Epithelial cell of proximal tubule (primary cell): ENCODE data around the gene HBP1. TPM values are rescaled to one million over a fixed set of nuclear protein-coding genes. Genes with fewer than 3 reads are reported as not detected.
"Not testable (repeated sequence)": the region's sequence is repeated elsewhere in the genome, so short reads cannot be mapped to it uniquely, and the experiment has no call there.

Source experiments
- DNase-seq: peaks from one replicate; pipeline ENCODE4 v3.0.0-alpha.2; 2011; ENCODE audit warnings: low read depth
- H3K4me3 ChIP-seq: 2 replicates; pipeline ENCODE4 v1.5.1; 2011; ENCODE audit warnings: low read depth, mild to moderate bottlenecking, low read length
- total RNA-seq: library from RNA; depleted of rRNA; stranded (reverse); fragments of >200 nt; gene quantifications from 2 replicates; pipeline ENCODE4 v1.2.3, GENCODE V29; 2015
- TF ChIP-seq, protein P1 (sequence below): conservative IDR thresholded peaks from 2 replicates; pipeline ENCODE4 v1.5.1; 2012; ENCODE audit warnings: low read depth, mild to moderate bottlenecking, low read length

HBP1 gene
- total RNA-seq, 1 donor from 2014 or later: 34.4 TPM

- TF ChIP-seq, protein P1, sequence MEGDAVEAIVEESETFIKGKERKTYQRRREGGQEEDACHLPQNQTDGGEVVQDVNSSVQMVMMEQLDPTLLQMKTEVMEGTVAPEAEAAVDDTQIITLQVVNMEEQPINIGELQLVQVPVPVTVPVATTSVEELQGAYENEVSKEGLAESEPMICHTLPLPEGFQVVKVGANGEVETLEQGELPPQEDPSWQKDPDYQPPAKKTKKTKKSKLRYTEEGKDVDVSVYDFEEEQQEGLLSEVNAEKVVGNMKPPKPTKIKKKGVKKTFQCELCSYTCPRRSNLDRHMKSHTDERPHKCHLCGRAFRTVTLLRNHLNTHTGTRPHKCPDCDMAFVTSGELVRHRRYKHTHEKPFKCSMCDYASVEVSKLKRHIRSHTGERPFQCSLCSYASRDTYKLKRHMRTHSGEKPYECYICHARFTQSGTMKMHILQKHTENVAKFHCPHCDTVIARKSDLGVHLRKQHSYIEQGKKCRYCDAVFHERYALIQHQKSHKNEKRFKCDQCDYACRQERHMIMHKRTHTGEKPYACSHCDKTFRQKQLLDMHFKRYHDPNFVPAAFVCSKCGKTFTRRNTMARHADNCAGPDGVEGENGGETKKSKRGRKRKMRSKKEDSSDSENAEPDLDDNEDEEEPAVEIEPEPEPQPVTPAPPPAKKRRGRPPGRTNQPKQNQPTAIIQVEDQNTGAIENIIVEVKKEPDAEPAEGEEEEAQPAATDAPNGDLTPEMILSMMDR: no peak
- DNase-seq: no peak
- no peak overlapping the region for H3K4me3 ChIP-seq
Measured at GRCh38 chr7:107236862-107237261, 68.1 kb downstream of the HBP1 start.

GRCh38 chr7:107237451-107237850, 68.6 kb downstream of the HBP1 start:
- H3K4me3 ChIP-seq: no peak overlapping the region
- TF ChIP-seq, protein P1: no peak
- DNase-seq: no peak

DNA sequence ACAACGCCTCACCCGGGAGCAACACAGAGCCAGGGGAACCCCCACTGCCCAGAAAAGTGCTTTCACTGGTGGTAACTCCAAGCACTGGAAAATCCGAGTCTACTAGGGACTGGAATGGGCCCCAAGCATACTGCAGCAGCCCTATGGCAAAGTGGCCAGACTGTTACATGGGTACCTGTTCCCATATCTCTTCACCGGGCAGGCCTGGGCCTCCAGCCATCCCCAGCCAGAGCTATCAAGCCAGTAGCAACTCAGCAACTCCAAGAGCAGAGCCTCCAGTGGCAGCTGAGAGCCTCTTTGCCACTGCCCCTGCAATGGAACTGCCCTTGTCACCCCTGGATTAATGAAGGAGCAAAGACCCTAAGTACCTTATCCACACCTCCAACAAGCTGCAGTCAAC, 73.5 kb downstream of the HBP1 start:
- TF ChIP-seq, protein P1: no peak
- no peak overlapping the region for H3K4me3 ChIP-seq
- DNase-seq: no peak

- TF ChIP-seq, protein P1: no peak
- H3K4me3 ChIP-seq: no peak overlapping the region
- no peak for DNase-seq
Measured at GRCh38 chr7:107244613-107245012, 75.8 kb downstream of the HBP1 start.

- not testable (repeated sequence) for DNase-seq, H3K4me3 ChIP-seq
Measured at GRCh38 chr7:107246836-107247235, 78.0 kb downstream of the HBP1 start.

GRCh38 chr7:107248551-107249316, 79.9 kb downstream of the HBP1 start:
- DNase-seq: no peak
- TF ChIP-seq, protein P1: no peak
- H3K4me3 ChIP-seq: no peak overlapping the region

DNA sequence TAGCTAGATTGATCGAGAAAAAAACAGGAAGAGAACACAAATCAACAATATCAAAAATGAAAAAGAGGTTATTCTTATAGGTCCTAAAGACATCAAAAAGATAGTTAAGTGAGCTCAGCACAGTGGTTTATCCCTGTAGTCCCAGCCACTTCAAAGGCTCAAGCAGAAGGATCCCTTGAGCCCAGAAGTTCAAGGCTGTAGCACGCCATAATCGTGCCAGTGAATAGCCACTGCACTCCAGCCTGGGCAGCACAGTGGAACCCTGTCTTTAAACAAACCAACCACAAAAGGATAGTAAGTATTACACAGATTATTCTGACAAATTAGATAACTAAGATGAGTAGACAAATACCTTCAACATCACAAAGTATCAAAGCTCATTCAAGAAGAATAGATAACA, 83.2 kb downstream of the HBP1 start:
- no peak overlapping the region for H3K4me3 ChIP-seq
- no peak for DNase-seq
- TF ChIP-seq, protein P1: no peak

Other genes starting within 250 kb of the HBP1 start
- 4.1 and 5.2 TPM in 2 replicates for gene PRKAR2B, start 124.3 kb upstream of the HBP1 start, total RNA-seq